HG03159 (cell line): Measurements from ENCODE around the gene KCTD4.
"Not testable (repeated sequence)": the region's sequence is repeated elsewhere in the genome, so short reads cannot be mapped to it uniquely, and the experiment has no call there.

Experiments
- ATAC-seq: cut with Tn5 transposase; IDR thresholded peaks from one replicate; pipeline ENCODE4 v1.9.1; 2021; ENCODE audit warnings: mild to moderate bottlenecking, moderate library complexity; ENCODE audit not compliant: unreplicated experiment

Gene KCTD4

GRCh38 chr13:45200701-45201232 lies at the start of gene KCTD4:
Gene KCTD4 (minus strand): TSS chr13:45201045. CDS start chr13:45194567, 6,478 bp downstream.
- ATAC-seq: no peak

- ATAC-seq: no peak
Measured at GRCh38 chr13:45249662-45250061, 48.8 kb upstream of the KCTD4 start.

- not testable (repeated sequence) for ATAC-seq
Measured at GRCh38 chr13:45244736-45245135, 43.9 kb upstream of the KCTD4 start.

GRCh38 chr13:45243077-45243476 lies 42.2 kb upstream of the KCTD4 start:
- ATAC-seq: no peak

- no peak for ATAC-seq
Measured at GRCh38 chr13:45242524-45242923, 41.7 kb upstream of the KCTD4 start.

- no peak for ATAC-seq
Measured at GRCh38 chr13:45242070-45242469, 41.2 kb upstream of the KCTD4 start.

- no peak for ATAC-seq
Measured at GRCh38 chr13:45240143-45240542, 39.3 kb upstream of the KCTD4 start.

GRCh38 chr13:45238945-45239795 lies 38.3 kb upstream of the KCTD4 start:
- ATAC-seq: no peak

- ATAC-seq: no peak
Measured at GRCh38 chr13:45232591-45232990, 31.7 kb upstream of the KCTD4 start.

- no peak for ATAC-seq
Measured at GRCh38 chr13:45231722-45232121, 30.9 kb upstream of the KCTD4 start.

- ATAC-seq: no peak
Measured at GRCh38 chr13:45231305-45231704, 30.5 kb upstream of the KCTD4 start.

- no peak for ATAC-seq
Measured at GRCh38 chr13:45229172-45229571, 28.3 kb upstream of the KCTD4 start.

GRCh38 chr13:45228002-45228401 lies 27.2 kb upstream of the KCTD4 start:
- no peak for ATAC-seq

- ATAC-seq: no peak
Measured at GRCh38 chr13:45226024-45226423, 25.2 kb upstream of the KCTD4 start.

GRCh38 chr13:45225370-45225769 lies 24.5 kb upstream of the KCTD4 start:
- ATAC-seq: no peak

- ATAC-seq: no peak
Measured at GRCh38 chr13:45224176-45224575, 23.3 kb upstream of the KCTD4 start.

GRCh38 chr13:45222919-45223318 lies 22.1 kb upstream of the KCTD4 start:
- no peak for ATAC-seq

GRCh38 chr13:45222516-45222915 lies 21.7 kb upstream of the KCTD4 start:
- ATAC-seq: no peak

GRCh38 chr13:45220403-45220802 lies 19.6 kb upstream of the KCTD4 start:
- ATAC-seq: no peak

- ATAC-seq: no peak
Measured at GRCh38 chr13:45219938-45220375, 19.1 kb upstream of the KCTD4 start.

- ATAC-seq: no peak
Measured at GRCh38 chr13:45219123-45219891, 18.5 kb upstream of the KCTD4 start.

- ATAC-seq: no peak
Measured at GRCh38 chr13:45218689-45219088, 17.8 kb upstream of the KCTD4 start.
